ENCODE measurements around the gene NUP88.

Gene NUP88

DNA sequence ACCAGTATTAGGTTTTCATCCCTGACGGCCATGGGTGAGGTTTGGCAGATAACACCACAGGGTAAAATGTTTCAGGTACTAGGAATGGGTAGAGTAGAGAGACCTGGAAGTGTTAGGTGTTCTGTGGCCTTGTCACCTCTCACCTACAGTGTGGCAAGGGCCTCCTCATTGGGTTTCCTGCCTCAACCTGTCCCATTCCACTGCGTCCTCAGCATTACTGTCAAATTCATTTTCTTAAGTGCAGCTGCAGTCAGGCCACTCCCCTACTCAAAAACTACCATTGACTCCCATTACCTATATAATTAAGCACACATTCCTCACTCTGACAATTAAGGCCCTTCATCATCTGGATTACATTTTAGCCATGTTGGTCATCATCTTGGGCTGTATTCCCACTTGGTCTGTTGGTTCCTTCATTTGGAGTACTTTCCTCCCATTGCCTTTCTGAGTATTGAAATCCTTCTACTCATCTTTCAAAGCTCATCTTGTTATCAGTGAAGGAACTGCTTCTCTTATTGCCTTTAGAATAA is 64.5 kb downstream of the NUP88 start:
- no peak for DNase-seq (ENCODE audit: low spot score)
- TF ChIP-seq, protein P1, sequence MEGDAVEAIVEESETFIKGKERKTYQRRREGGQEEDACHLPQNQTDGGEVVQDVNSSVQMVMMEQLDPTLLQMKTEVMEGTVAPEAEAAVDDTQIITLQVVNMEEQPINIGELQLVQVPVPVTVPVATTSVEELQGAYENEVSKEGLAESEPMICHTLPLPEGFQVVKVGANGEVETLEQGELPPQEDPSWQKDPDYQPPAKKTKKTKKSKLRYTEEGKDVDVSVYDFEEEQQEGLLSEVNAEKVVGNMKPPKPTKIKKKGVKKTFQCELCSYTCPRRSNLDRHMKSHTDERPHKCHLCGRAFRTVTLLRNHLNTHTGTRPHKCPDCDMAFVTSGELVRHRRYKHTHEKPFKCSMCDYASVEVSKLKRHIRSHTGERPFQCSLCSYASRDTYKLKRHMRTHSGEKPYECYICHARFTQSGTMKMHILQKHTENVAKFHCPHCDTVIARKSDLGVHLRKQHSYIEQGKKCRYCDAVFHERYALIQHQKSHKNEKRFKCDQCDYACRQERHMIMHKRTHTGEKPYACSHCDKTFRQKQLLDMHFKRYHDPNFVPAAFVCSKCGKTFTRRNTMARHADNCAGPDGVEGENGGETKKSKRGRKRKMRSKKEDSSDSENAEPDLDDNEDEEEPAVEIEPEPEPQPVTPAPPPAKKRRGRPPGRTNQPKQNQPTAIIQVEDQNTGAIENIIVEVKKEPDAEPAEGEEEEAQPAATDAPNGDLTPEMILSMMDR (IDR thresholded peaks at IDR 0.05; ENCODE audit: extremely low read depth, missing control alignments): no peak

- no peak for DNase-seq (ENCODE audit: low spot score)
- TF ChIP-seq, protein P1 (IDR thresholded peaks at IDR 0.05; ENCODE audit: extremely low read depth, missing control alignments): no peak
Observed at GRCh38 chr17:5354310-5354709, 65.2 kb downstream of the NUP88 start.

- no peak for DNase-seq (ENCODE audit: low spot score)
- TF ChIP-seq, protein P1 (IDR thresholded peaks at IDR 0.05; ENCODE audit: extremely low read depth, missing control alignments): no peak
Observed at GRCh38 chr17:5352681-5353289, 66.7 kb downstream of the NUP88 start.

GRCh38 chr17:5344914-5345313 is 74.5 kb downstream of the NUP88 start:
- no peak for DNase-seq (ENCODE audit: low spot score)
- TF ChIP-seq, protein P1 (IDR thresholded peaks at IDR 0.05; ENCODE audit: extremely low read depth, missing control alignments): no peak
